ENCODE measurements around the gene CHMP1A. TPM values are rescaled to one million over a fixed set of nuclear protein-coding genes. Genes with fewer than 3 reads are reported as not detected.

Gene CHMP1A
- total RNA-seq, 1 experiment from 2014 or later: 159 TPM

- TF ChIP-seq, protein P1, sequence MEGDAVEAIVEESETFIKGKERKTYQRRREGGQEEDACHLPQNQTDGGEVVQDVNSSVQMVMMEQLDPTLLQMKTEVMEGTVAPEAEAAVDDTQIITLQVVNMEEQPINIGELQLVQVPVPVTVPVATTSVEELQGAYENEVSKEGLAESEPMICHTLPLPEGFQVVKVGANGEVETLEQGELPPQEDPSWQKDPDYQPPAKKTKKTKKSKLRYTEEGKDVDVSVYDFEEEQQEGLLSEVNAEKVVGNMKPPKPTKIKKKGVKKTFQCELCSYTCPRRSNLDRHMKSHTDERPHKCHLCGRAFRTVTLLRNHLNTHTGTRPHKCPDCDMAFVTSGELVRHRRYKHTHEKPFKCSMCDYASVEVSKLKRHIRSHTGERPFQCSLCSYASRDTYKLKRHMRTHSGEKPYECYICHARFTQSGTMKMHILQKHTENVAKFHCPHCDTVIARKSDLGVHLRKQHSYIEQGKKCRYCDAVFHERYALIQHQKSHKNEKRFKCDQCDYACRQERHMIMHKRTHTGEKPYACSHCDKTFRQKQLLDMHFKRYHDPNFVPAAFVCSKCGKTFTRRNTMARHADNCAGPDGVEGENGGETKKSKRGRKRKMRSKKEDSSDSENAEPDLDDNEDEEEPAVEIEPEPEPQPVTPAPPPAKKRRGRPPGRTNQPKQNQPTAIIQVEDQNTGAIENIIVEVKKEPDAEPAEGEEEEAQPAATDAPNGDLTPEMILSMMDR (IDR thresholded peaks at IDR 0.05; ENCODE audit: insufficient read depth in 1 of 2, low read depth in 1 of 2, low read length in 1 of 2, severe bottlenecking in 1 of 2, unreplicated experiment in 1 of 2): no peak
- H3K27me3 ChIP-seq (replicated peaks; ENCODE audit: control insufficient read depth, insufficient read depth, low read length): no peaks in the 10 kb centered on the region
- intact Hi-C loops (cut with micrococcal nuclease; ENCODE audit: unreplicated experiment): no loop called here
- H3K4me1 ChIP-seq: peaks cover 4% of the 10 kb centered on the region; the same call in 1 of the 2 replicates
- CTCF ChIA-PET: no interaction called here
- H3K9me3 Mint-ChIP-seq (ENCODE audit: unreplicated experiment): no peaks in the 10 kb centered on the region
- DNase-seq: no peak
- no peak overlapping the region for H3K4me3 Mint-ChIP-seq (ENCODE audit: unreplicated experiment)
- peaks cover 7% of the 10 kb centered on the region for H3K4me1 Mint-ChIP-seq (ENCODE audit: low read depth, unreplicated experiment)
- POLR2A ChIA-PET: no interaction called here
- no peak overlapping the region for H3K4me3 ChIP-seq (ENCODE audit: low read depth, low read length)
- H3K27ac Mint-ChIP-seq (ENCODE audit: unreplicated experiment): no peak overlapping the region
- H3K36me3 Mint-ChIP-seq (ENCODE audit: insufficient read depth, unreplicated experiment): peaks cover 88% of the 10 kb centered on the region
- H3K9me3 ChIP-seq: no peaks in the 10 kb centered on the region
- no peaks in the 10 kb centered on the region for H3K27me3 Mint-ChIP-seq (ENCODE audit: insufficient read depth, unreplicated experiment)
- BruUV-seq (replicated peaks): no TSS peak
- no peaks in the 10 kb centered on the region; the same call in 1 of the 2 replicates for H3K36me3 ChIP-seq (ENCODE audit: control insufficient read depth, insufficient read depth, low read length)
Observed at GRCh38 chr16:89697616-89698331, 40.3 kb upstream of the CHMP1A start.

GRCh38 chr16:89697161-89697615, 39.7 kb upstream of the CHMP1A start:
- peaks cover 91% of the 10 kb centered on the region for H3K36me3 Mint-ChIP-seq (ENCODE audit: insufficient read depth, unreplicated experiment)
- TF ChIP-seq, protein P1 (IDR thresholded peaks at IDR 0.05; ENCODE audit: insufficient read depth in 1 of 2, low read depth in 1 of 2, low read length in 1 of 2, severe bottlenecking in 1 of 2, unreplicated experiment in 1 of 2): no peak
- H3K9me3 ChIP-seq: no peaks in the 10 kb centered on the region
- peaks cover 4% of the 10 kb centered on the region; the same call in 1 of the 2 replicates for H3K4me1 ChIP-seq
- H3K4me3 Mint-ChIP-seq (ENCODE audit: unreplicated experiment): no peak overlapping the region
- CTCF ChIA-PET: no interaction called here
- peaks cover 7% of the 10 kb centered on the region for H3K4me1 Mint-ChIP-seq (ENCODE audit: low read depth, unreplicated experiment)
- no peak overlapping the region for H3K27ac Mint-ChIP-seq (ENCODE audit: unreplicated experiment)
- H3K36me3 ChIP-seq (ENCODE audit: control insufficient read depth, insufficient read depth, low read length): peaks cover 2% of the 10 kb centered on the region
- no peaks in the 10 kb centered on the region for H3K9me3 Mint-ChIP-seq (ENCODE audit: unreplicated experiment)
- no peaks in the 10 kb centered on the region for H3K27me3 Mint-ChIP-seq (ENCODE audit: insufficient read depth, unreplicated experiment)
- intact Hi-C loops (cut with micrococcal nuclease; ENCODE audit: unreplicated experiment): no loop called here
- POLR2A ChIA-PET: no interaction called here
- DNase-seq: no peak
- no peak overlapping the region for H3K4me3 ChIP-seq (ENCODE audit: low read depth, low read length)
- BruUV-seq (replicated peaks): no TSS peak
- H3K27me3 ChIP-seq (replicated peaks; ENCODE audit: control insufficient read depth, insufficient read depth, low read length): no peaks in the 10 kb centered on the region

- ChIA-PET POLR2A (no interaction called here), CTCF (no interaction called here)
- no peak overlapping the region for H3K4me3 ChIP-seq (ENCODE audit: low read depth, low read length)
- H3K36me3 ChIP-seq (ENCODE audit: control insufficient read depth, insufficient read depth, low read length): peaks cover 4% of the 10 kb centered on the region
- TF ChIP-seq, protein P1 (IDR thresholded peaks at IDR 0.05; ENCODE audit: insufficient read depth in 1 of 2, low read depth in 1 of 2, low read length in 1 of 2, severe bottlenecking in 1 of 2, unreplicated experiment in 1 of 2): no peak
- no peak overlapping the region for H3K27ac Mint-ChIP-seq (ENCODE audit: unreplicated experiment)
- no peaks in the 10 kb centered on the region for H3K27me3 ChIP-seq (replicated peaks; ENCODE audit: control insufficient read depth, insufficient read depth, low read length)
- peaks cover 7% of the 10 kb centered on the region for H3K4me1 Mint-ChIP-seq (ENCODE audit: low read depth, unreplicated experiment)
- intact Hi-C loops (cut with micrococcal nuclease; ENCODE audit: unreplicated experiment): no loop called here
- no peak overlapping the region for H3K4me3 Mint-ChIP-seq (ENCODE audit: unreplicated experiment)
- H3K4me1 ChIP-seq: peaks cover 4% of the 10 kb centered on the region; the same call in 1 of the 2 replicates
- no peaks in the 10 kb centered on the region for H3K9me3 ChIP-seq
- no TSS peak for BruUV-seq (replicated peaks)
- no peak for DNase-seq
- peaks cover 92% of the 10 kb centered on the region for H3K36me3 Mint-ChIP-seq (ENCODE audit: insufficient read depth, unreplicated experiment)
- H3K27me3 Mint-ChIP-seq (ENCODE audit: insufficient read depth, unreplicated experiment): no peaks in the 10 kb centered on the region
- H3K9me3 Mint-ChIP-seq (ENCODE audit: unreplicated experiment): no peaks in the 10 kb centered on the region
Observed at GRCh38 chr16:89696670-89697128, 39.2 kb upstream of the CHMP1A start.

All from Caco-2 (cell line).